Breast epithelium (tissue), 3 donors: ENCODE measurements around the gene CAMKK1.

ENCODE experiments used
- POLR2AphosphoS5 ChIP-seq, 3 donors: sonication (generic); formaldehyde crosslinking; IDR thresholded peaks; one replicate each; pipeline ENCODE4 v1.6.1; 2017; ENCODE audit warnings: antibody characterized with exemption in 3 of 3
- TF ChIP-seq, protein P1 (sequence below), 3 donors: fragments of 450-650 bp; IDR thresholded peaks; one replicate each; pipeline ENCODE4 v1.5.1; 2016 to 2017; ENCODE audit warnings: antibody characterized with exemption in 3 of 3, mild to moderate bottlenecking in 3 of 3, moderate library complexity in 3 of 3

DNA sequence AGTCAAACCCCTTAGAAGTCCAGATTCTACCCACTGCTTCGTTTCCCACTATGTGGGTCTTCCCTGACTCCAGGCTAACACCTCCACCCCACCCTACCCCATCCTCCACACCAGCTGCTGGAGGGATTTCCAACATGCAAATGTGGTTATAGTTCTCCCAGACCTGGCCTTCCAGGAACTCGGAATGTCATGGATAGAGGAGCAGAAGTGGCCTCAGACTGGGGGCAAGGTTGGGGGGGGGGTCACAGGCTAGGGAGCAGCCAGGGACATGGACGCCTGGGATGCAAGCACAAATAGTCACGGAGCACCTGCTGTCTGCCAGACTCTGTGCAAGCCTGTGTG is 2.0 kb downstream of the CAMKK1 start:
- TF ChIP-seq, protein P1, sequence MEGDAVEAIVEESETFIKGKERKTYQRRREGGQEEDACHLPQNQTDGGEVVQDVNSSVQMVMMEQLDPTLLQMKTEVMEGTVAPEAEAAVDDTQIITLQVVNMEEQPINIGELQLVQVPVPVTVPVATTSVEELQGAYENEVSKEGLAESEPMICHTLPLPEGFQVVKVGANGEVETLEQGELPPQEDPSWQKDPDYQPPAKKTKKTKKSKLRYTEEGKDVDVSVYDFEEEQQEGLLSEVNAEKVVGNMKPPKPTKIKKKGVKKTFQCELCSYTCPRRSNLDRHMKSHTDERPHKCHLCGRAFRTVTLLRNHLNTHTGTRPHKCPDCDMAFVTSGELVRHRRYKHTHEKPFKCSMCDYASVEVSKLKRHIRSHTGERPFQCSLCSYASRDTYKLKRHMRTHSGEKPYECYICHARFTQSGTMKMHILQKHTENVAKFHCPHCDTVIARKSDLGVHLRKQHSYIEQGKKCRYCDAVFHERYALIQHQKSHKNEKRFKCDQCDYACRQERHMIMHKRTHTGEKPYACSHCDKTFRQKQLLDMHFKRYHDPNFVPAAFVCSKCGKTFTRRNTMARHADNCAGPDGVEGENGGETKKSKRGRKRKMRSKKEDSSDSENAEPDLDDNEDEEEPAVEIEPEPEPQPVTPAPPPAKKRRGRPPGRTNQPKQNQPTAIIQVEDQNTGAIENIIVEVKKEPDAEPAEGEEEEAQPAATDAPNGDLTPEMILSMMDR (IDR thresholded peaks at IDR 0.05) = no peak
- no peak for TF ChIP-seq POLR2AphosphoS5 (IDR thresholded peaks at IDR 0.05)
